Activated CD8-positive, alpha-beta T cell treated with anti-CD3 and anti-CD28 coated beads, Interleukin-2, amount 10 ng/mL, durations not matched to agents 7 days and 5 days (primary cell): ENCODE results near the gene TNS1. TPM values are rescaled to one million over a fixed set of nuclear protein-coding genes. Genes with fewer than 3 reads are reported as not detected.

Experiments
- ATAC-seq: fragments of 150-1000 bp; cut with Tn5 transposase; one replicate; pipeline ENCODE4 v1.10.0; 2021; ENCODE audit warnings: moderate library complexity
- CTCF ChIA-PET: fragments of 350-600 bp; sonication (Branson Sonifier 250); formaldehyde crosslinking; loops from one replicate; lab custom pipeline; 2021; ENCODE audit warnings: antibody characterized with exemption; lab: Charles Lee
- POLR2A ChIA-PET: fragments of 350-600 bp; sonication (Branson Sonifier 250); formaldehyde crosslinking; loops from one replicate; lab custom pipeline; 2021; ENCODE audit warnings: antibody characterized with exemption; lab: Charles Lee
- DNase-seq: peaks from one replicate; pipeline ENCODE4 v3.0.0-alpha.2; 2020
- H3K27ac Mint-ChIP-seq: one replicate; pipeline ENCODE4 v1.8.0; 2021; ENCODE audit warnings: mild to moderate bottlenecking, mixed read lengths
- H3K27me3 Mint-ChIP-seq: one replicate; pipeline ENCODE4 v1.8.0; 2021; ENCODE audit warnings: low read depth, mixed read lengths
- H3K36me3 Mint-ChIP-seq: one replicate; pipeline ENCODE4 v1.8.0; 2021; ENCODE audit warnings: low read depth, mixed read lengths
- H3K4me1 Mint-ChIP-seq: one replicate; pipeline ENCODE4 v1.8.0; 2021; ENCODE audit warnings: low read depth, mixed read lengths
- H3K4me3 Mint-ChIP-seq: one replicate; pipeline ENCODE4 v1.8.0; 2021; ENCODE audit warnings: mild to moderate bottlenecking, mixed read lengths
- H3K9me3 Mint-ChIP-seq: one replicate; pipeline ENCODE4 v1.8.0; 2022; ENCODE audit warnings: mixed read lengths; ENCODE audit not compliant: insufficient read depth
- total RNA-seq, 2 experiments: library from RNA; stranded (reverse); gene quantifications; one replicate each; pipeline ENCODE4 v1.2.3, GENCODE V29; 2021

The TNS1 gene
- total RNA-seq, 2 experiments from 2014 or later, result 28.9 to 29.8 TPM

DNA sequence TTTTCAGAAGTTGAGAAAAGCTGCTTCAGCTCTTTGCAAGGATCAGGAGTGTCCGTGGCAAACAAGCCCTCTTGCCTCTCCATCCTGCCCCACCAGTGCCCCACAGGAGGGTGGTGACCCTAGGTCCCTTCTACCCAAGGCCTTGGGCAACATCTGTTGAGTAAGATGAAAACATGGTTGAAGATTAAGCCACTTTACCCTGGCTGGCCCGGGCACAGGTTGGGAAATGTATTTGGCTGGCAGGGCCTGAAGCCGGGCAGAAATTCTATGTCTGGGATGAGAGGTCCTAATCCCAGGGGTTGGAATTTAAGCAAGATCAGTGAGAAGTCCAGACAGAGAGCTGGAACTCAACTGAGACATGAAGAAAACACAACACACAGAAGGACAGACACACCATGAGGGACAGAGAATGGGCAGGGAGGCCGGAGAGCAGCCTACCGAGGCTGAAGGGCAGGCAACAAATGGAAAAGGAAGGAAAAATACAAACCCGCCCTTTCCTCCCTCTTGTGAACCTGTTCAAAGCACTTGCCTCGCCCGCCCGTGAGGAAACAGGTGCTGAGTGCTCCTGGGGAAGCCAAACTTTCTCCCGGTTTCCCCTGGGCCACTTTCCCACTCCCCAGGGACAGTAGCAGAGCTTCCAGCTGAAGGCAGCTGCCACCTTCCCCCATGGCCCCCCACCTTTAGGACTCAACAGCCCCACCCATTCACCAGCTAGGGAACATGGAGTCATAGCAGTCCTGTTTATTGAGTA, 86.1 kb downstream of the TNS1 start:
- ATAC-seq, result no peak
- no peaks in the 10 kb centered on the region for H3K36me3 Mint-ChIP-seq
- POLR2A ChIA-PET, result interaction anchor here (0.6 kb wide), 1 partner anchor 35 kb away, joined by 3 read pairs; no protein-coding TSS in a partner anchor
- H3K9me3 Mint-ChIP-seq, result no peaks in the 10 kb centered on the region
- CTCF ChIA-PET, result no interaction called here
- H3K4me1 Mint-ChIP-seq, result no peaks in the 10 kb centered on the region
- no peak overlapping the region for H3K4me3 Mint-ChIP-seq
- DNase-seq, result no peak
- no peak overlapping the region for H3K27ac Mint-ChIP-seq
- H3K27me3 Mint-ChIP-seq, result peaks cover 3% of the 10 kb centered on the region

DNA sequence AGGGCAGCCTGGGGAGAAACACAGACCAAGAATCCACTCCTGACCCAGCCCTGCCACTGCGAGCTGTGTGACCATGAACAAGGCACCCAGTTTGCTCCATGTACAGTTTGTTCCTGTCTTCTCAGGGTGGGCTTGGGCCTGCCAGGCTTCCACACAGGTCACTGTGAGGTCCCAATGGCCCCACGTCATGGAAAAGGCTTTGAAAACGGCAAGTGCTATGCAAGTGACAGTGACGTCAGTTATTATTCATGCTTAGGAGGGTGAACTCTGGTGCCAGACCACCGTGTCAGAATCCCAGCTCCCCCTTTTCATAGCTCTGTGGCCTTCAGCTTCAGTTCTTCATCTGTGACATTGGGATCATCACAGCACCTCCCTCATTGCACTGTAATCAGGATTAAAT, 87.1 kb downstream of the TNS1 start:
- ChIA-PET CTCF (no interaction called here), POLR2A (interaction anchor here (0.6 kb wide), 1 partner anchor 36 kb away, joined by 3 read pairs; no protein-coding TSS in a partner anchor)
- H3K36me3 Mint-ChIP-seq, result no peaks in the 10 kb centered on the region

DNA sequence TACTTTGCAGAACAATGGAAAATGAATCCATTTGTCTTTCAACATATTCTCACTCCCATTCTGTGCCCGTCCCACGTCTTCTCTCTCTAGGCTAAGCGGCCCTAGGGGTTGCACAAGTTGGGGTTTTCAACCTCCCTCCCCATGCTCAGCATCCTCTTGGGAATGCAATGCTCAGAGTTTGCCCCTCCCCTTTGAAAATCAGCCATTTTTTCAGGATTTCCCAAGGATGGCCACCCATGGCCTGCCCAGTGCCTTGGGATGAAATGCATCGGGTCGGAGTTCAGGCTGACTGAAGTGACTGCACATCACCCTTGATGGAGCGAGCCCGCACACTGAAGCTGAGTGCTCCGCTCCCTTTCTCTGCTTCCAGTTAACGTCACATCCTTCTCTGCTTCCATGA, 87.9 kb downstream of the TNS1 start:
- no peaks in the 10 kb centered on the region for H3K36me3 Mint-ChIP-seq
- H3K27ac Mint-ChIP-seq, result no peak overlapping the region
- no peak for ATAC-seq
- no peaks in the 10 kb centered on the region for H3K9me3 Mint-ChIP-seq
- ChIA-PET CTCF (no interaction called here), POLR2A (no interaction called here)
- no peaks in the 10 kb centered on the region for H3K4me1 Mint-ChIP-seq
- H3K27me3 Mint-ChIP-seq, result peaks cover 3% of the 10 kb centered on the region
- H3K4me3 Mint-ChIP-seq, result no peak overlapping the region
- DNase-seq, result no peak

More for the DNA sequence above, 87.1 kb downstream of the TNS1 start:
- Mint-ChIP-seq H3K4me1 (no peaks in the 10 kb centered on the region), H3K9me3 (no peaks in the 10 kb centered on the region), H3K4me3 (no peak overlapping the region), H3K27ac (no peak overlapping the region), H3K27me3 (peaks cover 3% of the 10 kb centered on the region)
- DNase-seq (no peak), ATAC-seq (no peak)

DNA sequence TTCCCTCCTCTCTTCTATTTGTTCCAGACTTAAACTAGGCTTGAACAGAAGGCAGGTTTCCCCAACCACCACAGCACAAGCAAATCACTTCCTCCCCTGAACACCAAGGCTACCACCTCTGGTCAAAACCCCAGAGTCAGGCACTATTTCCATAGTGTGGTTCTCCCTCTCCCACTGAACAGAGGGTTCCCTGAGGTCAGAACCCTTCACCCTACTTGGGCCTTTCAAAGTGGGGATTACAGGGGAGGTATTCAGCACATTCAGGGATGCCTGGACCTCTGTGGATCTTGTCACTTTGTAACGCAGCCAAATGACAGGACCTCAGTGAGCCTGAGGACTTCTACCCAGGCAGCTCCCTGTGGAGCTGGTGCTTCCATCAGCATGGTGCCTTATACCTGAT, 88.7 kb downstream of the TNS1 start:
- CTCF ChIA-PET, result no interaction called here
- Mint-ChIP-seq H3K36me3 (no peaks in the 10 kb centered on the region), H3K4me1 (no peaks in the 10 kb centered on the region), H3K27me3 (peaks cover 3% of the 10 kb centered on the region), H3K27ac (no peak overlapping the region), H3K9me3 (no peaks in the 10 kb centered on the region), H3K4me3 (no peak overlapping the region)
- ATAC-seq (no peak), DNase-seq (no peak)
- POLR2A ChIA-PET, result no interaction called here

DNA sequence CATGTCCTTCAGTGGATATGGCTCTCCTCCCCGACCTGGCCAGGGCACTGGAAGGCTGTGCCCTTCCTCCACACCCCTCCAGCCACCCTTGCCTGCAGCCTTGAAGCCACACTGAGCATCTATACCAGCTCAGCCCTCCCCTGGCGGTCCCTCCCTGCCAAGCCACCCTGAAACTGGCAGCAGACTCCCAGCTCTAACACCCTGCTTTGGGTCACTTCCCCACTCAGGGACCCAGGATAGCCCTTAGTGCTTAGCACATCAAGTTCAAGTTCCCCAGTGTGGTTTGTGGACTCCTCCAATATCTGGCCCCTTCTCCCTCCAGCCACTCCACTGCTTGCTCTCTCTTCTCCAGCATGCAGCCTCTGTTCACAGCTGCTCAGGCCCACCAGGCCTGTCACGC, 89.4 kb downstream of the TNS1 start:
- no peaks in the 10 kb centered on the region for H3K9me3 Mint-ChIP-seq
- CTCF ChIA-PET, result no interaction called here
- no peaks in the 10 kb centered on the region for H3K36me3 Mint-ChIP-seq
- H3K27ac Mint-ChIP-seq, result no peak overlapping the region
- no peak overlapping the region for H3K4me3 Mint-ChIP-seq
- no peak for DNase-seq
- H3K27me3 Mint-ChIP-seq, result peaks cover 3% of the 10 kb centered on the region
- POLR2A ChIA-PET, result no interaction called here
- ATAC-seq, result no peak
- H3K4me1 Mint-ChIP-seq, result no peaks in the 10 kb centered on the region

DNA sequence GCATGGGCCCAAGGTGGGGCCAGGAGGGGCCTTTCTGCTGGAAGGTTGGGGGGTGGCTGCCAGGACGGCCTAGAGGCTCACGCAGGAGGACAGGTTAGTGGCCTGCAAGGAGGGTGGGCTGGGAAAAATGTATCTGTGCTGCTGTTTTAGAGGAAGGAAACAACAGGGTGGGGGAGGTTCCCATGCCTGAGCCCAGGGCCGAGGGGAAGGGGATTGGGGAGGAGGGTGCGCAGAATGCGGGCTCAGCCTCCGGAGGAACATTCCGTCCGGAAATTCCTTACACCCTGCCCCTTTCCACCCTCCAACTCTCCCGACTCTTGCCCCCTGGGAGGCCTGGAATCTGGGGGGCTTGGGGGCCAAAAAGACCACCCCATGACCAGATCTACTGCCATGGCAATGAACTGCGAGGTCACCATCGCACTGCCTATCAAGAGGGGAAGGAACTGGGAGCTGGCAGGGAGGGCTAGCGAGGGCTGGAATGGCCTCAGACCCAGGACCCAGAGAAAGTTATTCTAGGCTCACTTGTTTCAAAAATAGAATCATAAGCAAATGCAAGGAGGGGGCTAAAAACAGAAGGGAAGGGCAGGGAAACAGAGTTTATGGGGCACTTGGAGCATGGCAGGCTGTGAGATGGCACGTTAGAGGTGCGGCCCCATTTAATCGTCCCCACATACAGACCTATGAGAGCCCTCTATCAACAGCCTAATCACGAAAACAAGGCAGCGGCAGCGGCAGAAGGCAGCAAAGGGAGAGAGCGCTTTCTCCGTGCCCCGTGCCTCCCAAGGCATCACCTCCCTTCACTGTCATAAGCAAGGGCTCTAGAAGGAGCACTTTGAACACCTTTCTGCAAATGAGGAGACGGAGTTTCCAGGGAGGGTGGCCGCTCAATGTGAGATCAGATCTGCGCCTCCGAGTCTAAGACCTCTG, 90.4 kb downstream of the TNS1 start:
- no peak overlapping the region for H3K27ac Mint-ChIP-seq
- no peak overlapping the region for H3K4me3 Mint-ChIP-seq
- ATAC-seq (no peak), DNase-seq (no peak)
- no peaks in the 10 kb centered on the region for H3K36me3 Mint-ChIP-seq
- no peaks in the 10 kb centered on the region for H3K9me3 Mint-ChIP-seq
- ChIA-PET CTCF (interaction anchor here (1.2 kb wide), 1 partner anchor 26 kb away, joined by 6 read pairs; no protein-coding TSS in a partner anchor), POLR2A (no interaction called here)
- peaks cover 7% of the 10 kb centered on the region for H3K27me3 Mint-ChIP-seq
- no peaks in the 10 kb centered on the region for H3K4me1 Mint-ChIP-seq

DNA sequence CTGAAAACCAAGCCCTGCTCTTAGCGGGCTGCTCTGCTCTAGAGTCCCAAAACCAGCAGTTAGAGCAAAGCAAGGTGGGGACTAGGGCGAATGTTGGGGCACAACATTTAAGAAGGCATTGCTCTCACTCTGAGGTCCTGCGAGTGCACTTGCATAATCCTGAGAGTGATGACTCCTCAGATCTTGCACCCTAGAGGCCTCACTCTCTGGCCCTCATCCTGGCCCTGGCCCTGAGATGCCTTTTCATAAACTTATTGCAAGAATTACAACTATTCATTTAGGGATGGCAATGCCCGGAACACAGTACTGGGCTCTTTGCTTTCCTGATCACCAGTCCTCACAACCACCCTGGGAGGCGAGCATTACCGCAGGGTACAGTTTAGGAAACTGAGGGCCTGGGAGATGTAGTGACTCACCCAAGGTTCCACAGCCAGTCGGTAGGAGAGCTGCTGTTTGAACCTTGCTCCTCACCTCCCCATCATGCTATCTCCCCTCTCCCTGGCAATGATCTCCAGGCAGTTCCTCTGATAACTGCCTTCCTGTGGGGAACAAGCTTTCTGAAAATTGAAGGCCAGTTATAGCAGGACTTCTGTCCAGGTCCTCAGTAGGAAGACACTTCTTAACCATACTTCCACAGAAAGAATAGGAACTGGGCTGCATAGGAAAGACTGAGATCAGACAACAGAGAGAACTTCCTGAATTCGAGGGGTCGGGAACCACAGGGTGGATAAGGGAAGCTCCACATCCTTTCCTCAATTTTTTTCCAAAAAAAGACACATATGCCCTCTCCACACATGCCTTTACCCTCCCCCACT, 91.3 kb downstream of the TNS1 start:
- Mint-ChIP-seq H3K4me1 (peaks cover under 1% of the 10 kb centered on the region), H3K27ac (no peak overlapping the region), H3K9me3 (no peaks in the 10 kb centered on the region), H3K27me3 (peaks cover 13% of the 10 kb centered on the region), H3K36me3 (no peaks in the 10 kb centered on the region), H3K4me3 (no peak overlapping the region)
- POLR2A ChIA-PET, result no interaction called here
- CTCF ChIA-PET, result interaction anchor here (1.2 kb wide), 1 partner anchor 25 kb away, joined by 6 read pairs; no protein-coding TSS in a partner anchor
- DNase-seq (no peak), ATAC-seq (no peak)

DNA sequence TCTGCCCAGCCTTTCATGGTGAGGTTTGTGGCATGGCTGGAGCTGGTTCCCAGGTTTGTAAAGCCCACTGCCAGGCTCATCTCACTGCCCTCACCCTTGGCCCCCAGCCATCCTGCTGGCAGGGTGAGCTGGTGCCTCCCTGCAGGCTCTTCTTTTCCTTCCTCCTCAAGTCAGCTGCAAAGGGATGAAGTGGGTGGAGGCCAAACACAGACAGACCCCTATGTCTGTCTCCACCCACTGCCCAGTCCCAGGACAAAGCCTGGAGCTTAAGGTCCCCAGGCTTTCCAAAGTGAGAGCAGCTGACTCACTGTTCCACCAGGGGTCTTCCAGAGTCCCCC, 92.0 kb downstream of the TNS1 start:
- H3K4me1 Mint-ChIP-seq, result peaks cover 6% of the 10 kb centered on the region
- H3K4me3 Mint-ChIP-seq, result no peak overlapping the region
- ATAC-seq (no peak), DNase-seq (no peak)
- no peaks in the 10 kb centered on the region for H3K9me3 Mint-ChIP-seq
- H3K27me3 Mint-ChIP-seq, result peaks cover 17% of the 10 kb centered on the region
- POLR2A ChIA-PET, result no interaction called here
- CTCF ChIA-PET, result interaction anchor here (1.2 kb wide), 1 partner anchor 24 kb away, joined by 6 read pairs; no protein-coding TSS in a partner anchor
- no peak overlapping the region for H3K27ac Mint-ChIP-seq
- no peaks in the 10 kb centered on the region for H3K36me3 Mint-ChIP-seq

DNA sequence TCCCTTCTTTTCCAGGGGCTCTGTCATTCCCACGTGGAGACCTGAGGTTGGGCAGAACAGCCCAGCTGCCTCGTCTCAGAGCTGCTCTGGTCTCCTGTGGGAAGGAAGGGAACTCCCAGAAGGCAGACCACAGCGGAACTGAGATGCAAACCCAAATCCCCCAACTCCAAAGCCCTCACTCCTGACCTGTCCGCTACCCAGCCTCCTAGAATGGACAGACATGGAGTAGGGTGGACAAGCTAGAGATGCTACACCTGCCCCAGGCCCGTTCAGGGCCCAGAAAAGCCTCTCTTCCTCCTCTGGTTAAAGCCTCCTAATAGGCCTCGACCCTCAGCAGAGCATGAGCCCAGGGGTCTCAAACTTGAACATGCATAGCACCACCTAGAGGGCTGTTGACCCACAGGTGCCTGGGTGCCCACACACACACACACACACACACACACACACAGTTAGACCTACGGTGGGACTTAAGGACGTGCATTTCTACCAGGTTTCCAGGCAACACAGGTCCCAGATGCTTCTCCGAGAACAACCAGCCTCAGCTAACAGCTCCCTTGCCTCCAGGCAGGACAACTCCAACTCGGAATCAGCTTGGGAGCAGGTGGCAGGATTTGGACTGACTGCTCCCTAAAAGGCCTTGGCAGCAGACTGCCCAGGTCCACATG, 93.5 kb downstream of the TNS1 start:
- no peak for ATAC-seq
- POLR2A ChIA-PET, result no interaction called here
- CTCF ChIA-PET, result no interaction called here
- Mint-ChIP-seq H3K9me3 (no peaks in the 10 kb centered on the region), H3K36me3 (no peaks in the 10 kb centered on the region), H3K4me3 (no peak overlapping the region), H3K4me1 (peaks cover 18% of the 10 kb centered on the region), H3K27ac (no peak overlapping the region), H3K27me3 (peaks cover 27% of the 10 kb centered on the region)
- DNase-seq, result no peak

DNA sequence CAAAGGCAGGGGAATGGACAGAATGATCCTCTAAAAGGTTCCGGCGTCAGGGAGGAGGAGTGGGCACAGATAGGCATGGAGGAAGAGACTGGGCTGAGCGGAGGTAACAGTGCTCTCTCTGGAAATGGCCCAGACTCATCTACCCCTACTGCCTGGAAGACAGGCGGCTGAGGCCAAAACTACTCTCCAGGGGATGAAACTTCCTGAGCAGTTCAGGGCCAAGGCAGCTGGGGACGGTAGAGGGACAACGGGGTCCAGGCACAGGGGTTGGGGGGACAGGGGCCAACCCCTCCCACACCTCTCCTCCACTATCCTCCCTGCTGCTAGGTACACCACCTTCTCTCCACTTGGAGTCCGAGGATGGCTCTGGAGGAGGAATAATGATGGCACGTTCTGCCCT, 94.3 kb downstream of the TNS1 start:
- Mint-ChIP-seq H3K36me3 (peaks cover under 1% of the 10 kb centered on the region), H3K9me3 (no peaks in the 10 kb centered on the region), H3K27me3 (peaks cover 24% of the 10 kb centered on the region), H3K4me1 (peaks cover 18% of the 10 kb centered on the region), H3K4me3 (no peak overlapping the region), H3K27ac (no peak overlapping the region)
- no peak for ATAC-seq
- ChIA-PET POLR2A (no interaction called here), CTCF (no interaction called here)
- no peak for DNase-seq

DNA sequence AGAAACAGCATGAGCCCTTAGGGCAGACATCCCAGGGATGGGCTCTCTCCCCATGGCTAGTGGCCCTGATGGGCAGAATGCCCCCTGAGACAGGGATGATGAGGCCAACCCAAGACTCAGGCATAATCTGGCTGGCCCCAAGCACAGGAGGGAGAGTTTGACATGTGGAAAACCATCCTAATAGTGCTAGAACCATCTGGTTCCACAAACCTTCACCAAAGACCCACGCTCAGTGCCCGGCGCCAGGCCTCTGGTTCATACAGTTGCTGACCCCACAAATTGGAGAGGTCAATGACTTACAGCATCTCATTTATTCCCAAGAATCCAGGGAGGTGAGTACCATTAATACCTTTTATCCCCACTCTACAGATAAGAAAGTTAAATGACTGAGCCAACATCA, 95.5 kb downstream of the TNS1 start:
- Mint-ChIP-seq H3K27ac (no peak overlapping the region), H3K4me3 (no peak overlapping the region), H3K27me3 (peaks cover 26% of the 10 kb centered on the region), H3K9me3 (no peaks in the 10 kb centered on the region), H3K4me1 (peaks cover 29% of the 10 kb centered on the region), H3K36me3 (peaks cover 5% of the 10 kb centered on the region)
- CTCF ChIA-PET, result no interaction called here
- ATAC-seq, result no peak
- POLR2A ChIA-PET, result no interaction called here
- no peak for DNase-seq
